Amniotic epithelial cell (primary cell): ENCODE results near the gene CDH4.
A peak's percentile ranks its signal among the peaks of the same experiment; 100 is the strongest.

ENCODE experiments used
- DNase-seq: peaks from one replicate; pipeline ENCODE4 v3.0.0-alpha.2; 2010; ENCODE audit warnings: low read depth

Gene CDH4

GRCh38 chr20:61766921-61767610 lies 515.0 kb downstream of the CDH4 start:
- no peak for DNase-seq

GRCh38 chr20:61767761-61768494 lies 515.9 kb downstream of the CDH4 start:
- no peak for DNase-seq

GRCh38 chr20:61768571-61769285 lies 516.7 kb downstream of the CDH4 start:
- DNase-seq: no peak

- DNase-seq: no peak
Measured at GRCh38 chr20:61769286-61769832, 517.3 kb downstream of the CDH4 start.

GRCh38 chr20:61770113-61770585 lies 518.1 kb downstream of the CDH4 start:
- no peak for DNase-seq

- DNase-seq: no peak
Measured at GRCh38 chr20:61771805-61772350, 519.8 kb downstream of the CDH4 start.

- no peak for DNase-seq
Measured at GRCh38 chr20:61772828-61773631, 521.0 kb downstream of the CDH4 start.

GRCh38 chr20:61773926-61774587 lies 522.0 kb downstream of the CDH4 start:
- no peak for DNase-seq

GRCh38 chr20:61775423-61775822 lies 523.4 kb downstream of the CDH4 start:
- DNase-seq: no peak

- DNase-seq: no peak
Measured at GRCh38 chr20:61776491-61777075, 524.5 kb downstream of the CDH4 start.

- DNase-seq: no peak
Measured at GRCh38 chr20:61777773-61778494, 525.9 kb downstream of the CDH4 start.

GRCh38 chr20:61778495-61778863 lies 526.4 kb downstream of the CDH4 start:
- DNase-seq: no peak

GRCh38 chr20:61779176-61779965 lies 527.3 kb downstream of the CDH4 start:
- no peak for DNase-seq

GRCh38 chr20:61780066-61780465 lies 528.0 kb downstream of the CDH4 start:
- DNase-seq: no peak

- no peak for DNase-seq
Measured at GRCh38 chr20:61784801-61785566, 532.9 kb downstream of the CDH4 start.

GRCh38 chr20:61785567-61785816 lies 533.4 kb downstream of the CDH4 start:
- DNase-seq: no peak

GRCh38 chr20:61786230-61786629 lies 534.2 kb downstream of the CDH4 start:
- DNase-seq: no peak

GRCh38 chr20:61788343-61788742 lies 536.3 kb downstream of the CDH4 start:
- DNase-seq: no peak

GRCh38 chr20:61789329-61789728 lies 537.3 kb downstream of the CDH4 start:
- peak; percentile 13 for DNase-seq
